HS-27A (cell line): ENCODE measurements around the gene PPID.
A peak's percentile ranks its signal among the peaks of the same experiment; 100 is the strongest.
"Not testable (repeated sequence)": the region's sequence is repeated elsewhere in the genome, so short reads cannot be mapped to it uniquely, and the experiment has no call there.

Source experiments
- DNase-seq: peaks from one replicate; pipeline ENCODE4 v3.0.0-alpha.2; 2012; ENCODE audit warnings: low read depth, missing footprints

PPID gene

DNA sequence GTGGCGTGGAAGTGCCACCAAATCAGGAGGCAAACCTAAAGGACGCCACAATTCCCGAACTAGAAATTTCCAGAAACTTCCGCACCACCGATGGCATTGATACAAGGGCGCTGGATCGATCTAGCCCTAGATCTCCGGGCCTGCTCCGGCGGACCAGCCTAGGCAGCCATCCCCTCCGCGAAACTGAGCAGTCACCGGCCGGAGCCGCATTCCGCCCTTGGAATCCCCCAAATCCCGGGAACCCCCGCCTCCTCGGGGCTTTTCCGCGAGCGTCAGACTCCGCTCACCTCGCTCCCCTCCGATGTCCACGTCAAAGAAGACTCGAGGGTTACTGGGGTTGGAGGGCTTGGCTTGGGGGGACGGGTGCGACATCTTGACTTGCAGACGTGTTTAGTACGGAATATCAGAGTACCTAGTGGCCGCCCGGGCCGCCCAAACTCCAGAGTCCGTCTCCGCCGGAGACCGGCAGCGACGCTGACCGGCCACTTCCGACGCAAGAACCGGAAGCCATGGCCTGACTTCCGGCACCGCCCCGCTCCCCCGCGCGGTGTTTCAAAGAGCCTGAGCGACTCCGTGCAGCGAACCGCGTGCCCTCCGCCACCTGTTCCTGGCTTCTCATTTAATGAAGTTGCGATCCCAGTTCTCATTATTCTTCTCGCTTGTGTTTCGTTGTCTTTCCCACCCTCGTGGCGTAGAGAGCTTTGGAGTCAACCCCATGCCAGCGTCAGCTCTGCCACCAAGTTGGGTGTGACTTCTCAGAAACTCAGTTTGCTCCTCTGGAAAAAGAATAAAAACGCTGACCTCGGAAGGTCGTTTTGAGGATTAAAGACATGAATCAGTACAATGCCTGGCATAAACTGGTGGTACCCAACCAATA is at the start of gene PPID:
PPID (minus strand) TSS at position 480 of the 877 bp plus-strand sequence; CDS start at position 372, 108 bp downstream.
- DNase-seq, result peak; percentile 65

DNA sequence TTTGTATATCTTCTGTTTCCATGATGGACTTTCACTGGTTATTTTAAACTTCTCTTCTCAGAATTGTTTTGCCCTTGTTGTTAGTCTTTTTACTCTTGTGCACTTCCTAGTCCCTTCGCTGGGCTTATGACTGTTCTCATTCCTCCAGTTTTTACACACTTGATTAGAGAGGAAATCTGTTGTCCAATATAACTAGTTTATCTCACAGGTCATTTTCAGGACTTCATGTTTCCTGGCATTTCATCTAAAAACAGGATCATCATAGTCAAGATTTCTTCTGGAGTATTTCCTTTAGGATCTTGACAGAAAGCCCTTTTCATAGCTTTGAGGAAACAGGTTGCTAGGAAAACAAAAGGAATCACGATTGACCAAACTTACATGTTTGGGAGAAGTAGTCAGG is 48.6 kb upstream of the PPID start:
- no peak for DNase-seq

DNA sequence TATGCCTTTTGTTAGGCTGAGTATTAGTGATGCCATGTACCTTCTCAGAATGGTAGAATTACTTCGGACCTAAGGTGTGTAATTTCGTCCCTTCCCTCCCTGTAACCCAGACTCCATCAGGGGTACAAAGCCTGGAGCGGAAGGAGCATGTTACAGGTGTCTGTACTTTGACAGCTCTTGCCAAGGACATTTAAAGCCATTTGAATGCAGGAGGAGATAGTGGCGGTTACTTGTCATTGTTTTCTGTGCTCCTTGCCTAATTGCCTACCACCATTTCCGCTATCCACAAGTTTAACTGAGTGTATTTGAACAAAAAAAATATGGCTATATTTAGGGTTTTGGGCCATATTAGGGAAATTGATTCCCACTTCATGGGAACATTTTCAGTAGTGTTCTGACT is 47.5 kb upstream of the PPID start:
- DNase-seq, result no peak

DNA sequence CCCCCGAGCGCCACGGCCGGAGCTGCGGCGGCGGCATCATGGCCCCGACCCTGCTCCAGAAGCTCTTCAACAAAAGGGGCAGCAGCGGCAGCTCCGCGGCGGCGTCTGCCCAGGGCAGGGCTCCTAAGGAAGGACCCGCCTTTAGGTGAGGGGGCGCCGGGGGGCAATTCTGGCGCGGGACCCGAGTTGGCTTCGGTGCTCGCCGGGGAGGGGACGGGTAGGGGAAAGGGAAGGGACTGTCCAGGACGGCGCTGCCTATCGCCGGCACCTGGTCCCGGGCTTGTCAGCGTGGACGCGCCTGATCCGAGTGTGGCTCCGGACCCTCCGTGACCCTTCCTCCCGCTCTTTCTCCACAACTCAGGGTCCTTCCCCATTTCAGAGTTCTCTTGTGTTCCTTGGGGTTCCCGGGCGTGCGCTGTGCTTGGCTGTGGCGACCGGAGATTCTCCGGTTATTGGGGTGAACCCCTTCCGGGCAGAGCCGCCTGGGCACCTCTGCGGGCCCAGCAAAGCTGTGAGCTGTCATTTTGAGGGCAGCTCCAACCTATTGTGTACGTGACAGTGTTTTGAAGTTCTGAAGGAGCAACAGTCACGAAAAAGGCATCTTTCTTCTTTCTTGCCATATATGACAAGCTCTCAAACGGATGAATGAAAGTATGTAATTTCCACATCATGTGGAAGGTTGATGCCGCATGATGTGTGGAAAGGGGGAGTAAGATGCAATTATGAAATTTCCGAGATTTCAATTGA is 46.2 kb upstream of the PPID start:
- DNase-seq, result no peak

DNA sequence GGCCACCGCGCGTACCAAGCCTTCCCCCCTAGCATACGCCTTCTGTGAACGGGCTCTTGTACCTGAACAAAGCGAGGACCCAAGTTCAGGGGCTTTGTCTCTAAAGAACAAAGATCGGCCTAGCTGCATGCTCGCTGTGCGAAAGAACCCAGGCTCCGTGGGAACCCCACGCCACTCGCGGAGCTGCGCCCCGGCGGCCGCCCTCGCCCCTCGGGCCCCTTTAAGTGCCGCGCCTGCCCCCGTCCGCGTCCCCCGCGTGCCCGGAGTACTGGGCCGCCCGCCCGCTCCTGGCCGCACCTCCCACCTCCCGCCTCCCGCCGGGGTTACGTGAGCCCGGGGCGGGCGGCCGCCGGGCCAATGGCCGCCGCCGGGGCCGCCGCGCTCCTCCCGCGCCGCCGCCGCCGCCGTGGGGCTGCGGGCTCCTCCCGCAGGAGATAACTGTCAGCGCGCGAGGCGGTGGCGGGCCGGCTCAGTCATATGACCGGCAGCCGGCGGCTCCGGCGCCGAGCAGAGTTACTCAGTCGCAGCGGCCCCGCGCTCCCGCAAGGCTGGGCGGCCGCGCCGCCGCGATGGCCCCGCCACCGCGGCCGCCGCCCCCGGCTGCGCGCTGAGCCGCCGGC is 45.5 kb upstream of the PPID start, which contains the start of gene FNIP2:
FNIP2 (plus strand) TSS at position 472 of the 620 bp plus-strand sequence. CDS start 187 bp downstream, outside the sequence.
- no peak for DNase-seq

- no peak for DNase-seq
Measured at GRCh38 chr4:158767451-158767850, 44.3 kb upstream of the PPID start.

DNA sequence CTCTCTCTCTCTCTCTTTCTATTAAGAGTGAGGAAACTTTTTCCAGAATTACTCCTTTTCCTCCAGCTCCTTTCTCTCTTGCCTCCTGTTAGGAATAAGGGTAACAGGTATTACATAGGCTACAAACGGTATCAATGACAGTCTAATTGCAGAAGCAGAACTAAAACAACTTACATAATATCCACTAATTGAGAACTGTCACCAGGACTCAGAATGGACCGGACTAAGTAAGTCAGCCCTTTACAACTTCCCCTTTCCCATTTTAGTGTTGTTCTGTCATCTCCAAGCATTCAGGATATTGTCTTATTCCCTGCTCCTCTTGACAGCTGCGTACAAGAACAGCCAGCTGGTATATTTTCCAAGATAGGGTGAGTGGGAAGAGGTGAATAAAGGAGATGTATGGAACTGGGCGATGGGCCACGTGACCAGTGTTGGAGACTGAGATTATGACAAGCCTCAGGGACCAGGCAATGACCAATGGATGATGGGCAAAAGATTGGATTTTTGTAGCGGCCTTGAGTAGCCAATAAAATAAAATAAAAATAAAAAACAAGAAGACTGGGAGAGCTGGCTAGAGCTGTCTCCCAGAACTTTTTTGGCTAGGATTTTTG is 43.3 kb upstream of the PPID start:
- DNase-seq, result no peak

DNA sequence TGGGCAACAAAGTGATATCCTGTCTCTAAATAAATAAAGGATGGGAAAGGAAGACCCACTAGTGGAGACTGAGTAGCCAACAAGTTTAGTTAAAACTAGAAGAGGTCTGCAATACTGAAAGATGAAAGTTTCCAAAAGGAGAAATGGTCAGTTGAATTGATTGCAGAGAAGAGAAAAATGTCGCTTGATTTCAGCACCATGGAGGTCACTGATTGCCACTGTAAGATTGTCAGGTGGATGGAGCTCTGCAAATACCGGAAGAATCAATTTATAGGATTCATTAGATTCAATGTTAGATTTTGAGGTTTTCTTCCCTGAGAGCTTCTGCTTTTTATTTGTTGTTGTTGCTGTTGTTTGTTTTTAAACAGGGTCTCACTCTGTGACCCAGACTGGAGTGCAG is 40.3 kb upstream of the PPID start:
- no peak for DNase-seq

DNA sequence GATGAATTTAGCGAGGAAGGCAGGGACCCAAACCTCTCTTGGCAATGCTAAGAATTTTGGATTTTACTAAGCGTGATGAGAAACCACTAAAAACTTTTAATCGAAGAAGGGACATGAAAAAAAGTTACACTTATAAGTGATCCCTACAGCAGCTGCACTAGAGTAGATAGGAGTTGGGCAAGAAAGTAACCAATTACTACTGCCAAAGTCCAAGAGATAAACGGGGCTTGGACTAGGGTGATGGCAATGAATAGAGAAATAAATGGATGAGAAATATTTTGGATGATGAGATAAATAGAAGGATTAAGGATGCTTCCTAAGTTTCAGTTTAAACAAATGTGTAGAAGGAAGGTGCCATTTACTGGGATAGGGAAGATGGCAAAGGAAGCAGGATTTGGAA is 39.4 kb upstream of the PPID start:
- DNase-seq, result no peak

GRCh38 chr4:158760866-158761265 is 37.7 kb upstream of the PPID start:
- DNase-seq, result no peak

- DNase-seq, result not testable (repeated sequence)
Measured at GRCh38 chr4:158759539-158759938, 36.3 kb upstream of the PPID start.

DNA sequence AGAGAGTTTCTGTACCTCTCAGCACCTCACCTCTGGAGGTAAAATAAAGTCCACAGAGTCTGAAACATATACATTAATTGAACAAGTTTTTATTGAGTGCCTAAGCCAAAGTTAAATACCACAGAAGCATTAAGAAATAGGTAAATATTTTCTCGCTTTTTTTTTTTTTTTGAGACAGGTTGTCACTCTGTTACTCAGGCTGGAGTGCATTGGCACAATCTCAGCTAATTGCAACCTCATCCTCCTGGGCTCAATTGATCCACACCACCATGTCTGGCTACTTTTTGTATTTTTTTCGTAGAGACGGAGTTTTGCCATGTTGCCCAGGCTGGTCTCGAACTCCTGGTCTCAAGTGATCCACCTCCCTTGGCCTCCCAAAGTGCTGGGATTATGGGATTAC is 35.5 kb upstream of the PPID start:
- no peak for DNase-seq

DNA sequence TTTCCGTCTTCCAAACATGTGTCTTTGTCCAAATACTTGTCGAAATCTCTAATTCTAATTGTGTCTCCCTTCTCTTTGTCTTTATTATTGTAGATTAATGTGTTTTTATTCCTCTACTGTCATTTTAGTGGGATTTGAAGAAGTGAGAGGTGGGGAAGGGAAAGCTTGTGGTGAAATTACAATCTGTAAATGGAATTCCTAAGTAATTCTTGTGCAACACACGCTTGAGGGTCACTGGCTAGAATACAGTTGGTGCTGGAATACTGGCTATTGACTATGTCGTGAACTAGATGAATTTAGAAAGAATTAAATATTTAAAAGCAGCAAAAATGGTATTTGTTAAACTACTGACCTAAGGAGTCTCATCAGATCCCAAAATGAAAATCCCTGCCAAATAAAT is 34.9 kb upstream of the PPID start:
- DNase-seq, result no peak

- DNase-seq, result no peak
Measured at GRCh38 chr4:158756588-158756987, 33.4 kb upstream of the PPID start.

DNA sequence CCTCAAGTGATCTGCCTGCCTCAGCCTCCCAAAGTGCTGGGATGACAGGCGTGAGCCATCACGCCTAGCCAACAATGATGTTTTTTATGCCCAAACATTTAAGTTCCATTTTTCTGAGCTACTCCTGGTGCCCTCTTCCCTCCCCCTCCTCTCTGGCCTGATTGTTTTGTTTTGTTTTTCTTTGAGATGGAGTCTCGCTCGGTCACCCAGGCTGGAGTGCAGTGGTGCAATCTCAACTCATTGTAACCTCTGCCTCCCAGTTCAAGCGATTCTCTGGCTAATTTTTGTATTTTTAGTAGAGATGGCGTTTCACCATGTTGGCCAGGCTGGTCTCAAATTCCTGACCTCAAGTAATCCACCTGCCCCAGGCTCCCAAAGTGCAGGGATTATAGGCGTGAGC is 32.6 kb upstream of the PPID start:
- not testable (repeated sequence) for DNase-seq

DNA sequence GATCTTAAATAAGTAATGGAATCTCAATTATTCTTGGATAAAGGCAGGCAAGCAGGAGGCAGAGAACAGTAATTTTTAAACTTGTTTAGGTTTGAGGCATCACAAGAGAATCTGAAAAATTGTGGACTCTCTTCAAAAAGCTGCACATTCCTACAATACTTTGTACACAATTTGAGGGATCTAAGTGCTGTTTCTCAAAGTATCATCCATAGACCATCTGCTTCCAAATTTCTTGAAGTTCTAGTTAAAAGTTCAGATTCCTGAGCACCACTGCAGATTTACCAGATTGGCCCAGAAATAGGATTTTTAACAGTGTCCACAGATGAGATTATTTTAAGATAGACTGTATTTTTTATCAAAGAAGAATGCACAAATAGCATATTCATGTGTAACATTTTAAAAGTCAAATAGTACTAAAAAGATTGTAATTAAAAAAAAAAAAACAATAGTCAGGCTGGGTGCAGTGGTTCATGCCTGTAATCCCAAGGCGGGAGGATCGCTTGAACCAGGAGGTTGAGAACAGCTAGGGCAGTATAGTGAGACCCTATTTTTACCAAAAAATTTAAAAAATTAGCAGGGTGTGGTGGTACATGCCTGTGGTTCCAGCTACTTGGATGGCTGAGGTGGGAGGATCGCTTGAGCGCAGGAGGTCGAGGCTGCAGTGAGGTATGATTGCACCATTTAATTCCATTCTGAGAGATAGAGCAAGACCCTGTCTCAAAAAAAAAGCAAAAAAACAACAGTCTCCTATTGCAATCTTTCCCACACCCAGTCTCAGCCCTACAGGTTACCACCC is 31.4 kb upstream of the PPID start:
- DNase-seq, result no peak

DNA sequence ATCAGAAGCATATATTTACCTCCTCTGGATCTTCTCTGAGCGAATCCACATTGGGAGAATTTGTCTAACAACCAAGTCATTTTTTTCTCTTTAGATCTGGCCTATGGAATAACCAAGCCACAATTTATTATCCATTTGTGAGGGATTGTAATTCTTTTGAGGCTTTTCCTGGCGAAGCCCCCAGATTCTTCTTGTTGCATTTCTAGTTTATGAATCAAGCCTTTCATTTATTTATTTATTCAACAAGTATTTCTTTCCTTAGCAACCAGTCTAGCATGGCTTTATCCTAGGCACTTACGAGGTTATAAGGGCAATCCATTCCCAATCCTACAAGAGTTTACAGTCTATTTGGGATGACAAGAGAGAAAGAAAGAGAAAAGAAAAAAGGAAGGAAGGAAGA is 27.2 kb upstream of the PPID start:
- DNase-seq, result no peak

GRCh38 chr4:158746537-158746936 is 23.3 kb upstream of the PPID start:
- not testable (repeated sequence) for DNase-seq

DNA sequence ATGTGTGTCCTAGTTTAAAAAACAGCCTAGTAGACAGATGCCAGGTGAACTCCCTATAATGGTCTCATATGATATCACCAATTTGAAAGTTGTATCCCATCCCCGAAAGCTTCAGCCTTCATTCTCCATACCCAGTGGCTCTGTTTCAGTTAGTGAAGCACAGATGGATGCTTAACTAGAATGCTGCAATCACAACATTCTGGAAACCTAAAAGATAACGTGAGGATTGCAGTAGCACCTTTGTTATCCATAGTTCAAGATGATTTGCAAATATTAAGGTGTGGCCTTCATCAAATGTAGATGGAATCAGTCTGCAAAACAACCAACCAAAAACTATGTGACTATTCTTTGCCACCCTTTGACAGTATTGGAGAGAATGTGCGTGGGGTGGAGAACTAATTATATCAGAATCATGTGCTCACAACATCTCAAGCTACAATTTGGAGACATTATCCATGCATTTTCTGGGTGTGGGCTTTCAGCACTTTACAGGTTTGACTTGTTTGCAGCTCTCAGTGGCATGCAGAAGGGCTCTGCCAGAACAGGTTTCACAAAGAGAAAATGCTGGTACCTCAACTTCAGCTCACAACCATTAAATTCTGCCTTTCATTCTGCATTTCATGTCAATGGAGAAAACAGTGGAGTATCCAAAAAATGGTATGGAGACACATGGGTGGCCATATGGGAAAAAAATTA is 18.3 kb upstream of the PPID start:
- no peak for DNase-seq

- no peak for DNase-seq
Measured at GRCh38 chr4:158739600-158739999, 16.4 kb upstream of the PPID start.

- DNase-seq, result no peak
Measured at GRCh38 chr4:158738866-158739265, 15.7 kb upstream of the PPID start.
